ENCODE measurements around the gene PRAC2.

DNA sequence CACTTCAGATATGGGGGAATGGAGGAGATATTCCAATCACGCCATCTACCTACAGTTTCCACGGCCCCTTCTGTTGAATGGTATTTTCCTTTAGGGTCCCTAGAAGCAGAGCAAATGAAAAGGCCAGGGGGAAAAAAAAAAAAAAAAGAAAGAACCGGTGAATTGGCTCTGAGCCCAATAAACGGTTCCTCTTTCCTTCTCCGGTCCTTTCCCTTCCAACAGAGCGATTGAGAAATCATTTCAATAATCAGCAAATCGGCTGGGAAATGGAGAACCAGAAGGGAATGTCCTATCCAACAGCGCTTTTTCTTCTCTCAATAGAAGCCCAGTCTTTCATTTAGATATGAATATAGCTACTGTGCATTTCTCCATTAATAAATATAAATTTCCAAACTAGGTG, 32.4 kb downstream of the PRAC2 start:
- TF ChIP-seq ZNF660 (CRISPR knock-in tag; IDR thresholded peaks at IDR 0.05; ENCODE audit: borderline replicate concordance, low read depth) (no peak), POLR2AphosphoS5 (IDR thresholded peaks at IDR 0.05; ENCODE audit: low read depth, low read length) (no peak), CHD4 (IDR thresholded peaks at IDR 0.05; ENCODE audit: borderline replicate concordance, low read length) (no peak), CBX5 (CRISPR knock-in tag; IDR thresholded peaks at IDR 0.05; ENCODE audit: borderline replicate concordance) (no peak), TEAD3 (CRISPR knock-in tag; optimal IDR thresholded peaks at IDR 0.05; ENCODE audit: borderline replicate concordance) (no peak), MTA3 (CRISPR knock-in tag; IDR thresholded peaks at IDR 0.05) (no peak), TCF7L2 (IDR thresholded peaks at IDR 0.05; ENCODE audit: low read depth, low read length) (no peak), RAD21 (CRISPR knock-in tag; IDR thresholded peaks at IDR 0.05) (no peak), ELF1 (CRISPR knock-in tag; IDR thresholded peaks at IDR 0.05) (no peak)
- TF ChIP-seq, protein P1, sequence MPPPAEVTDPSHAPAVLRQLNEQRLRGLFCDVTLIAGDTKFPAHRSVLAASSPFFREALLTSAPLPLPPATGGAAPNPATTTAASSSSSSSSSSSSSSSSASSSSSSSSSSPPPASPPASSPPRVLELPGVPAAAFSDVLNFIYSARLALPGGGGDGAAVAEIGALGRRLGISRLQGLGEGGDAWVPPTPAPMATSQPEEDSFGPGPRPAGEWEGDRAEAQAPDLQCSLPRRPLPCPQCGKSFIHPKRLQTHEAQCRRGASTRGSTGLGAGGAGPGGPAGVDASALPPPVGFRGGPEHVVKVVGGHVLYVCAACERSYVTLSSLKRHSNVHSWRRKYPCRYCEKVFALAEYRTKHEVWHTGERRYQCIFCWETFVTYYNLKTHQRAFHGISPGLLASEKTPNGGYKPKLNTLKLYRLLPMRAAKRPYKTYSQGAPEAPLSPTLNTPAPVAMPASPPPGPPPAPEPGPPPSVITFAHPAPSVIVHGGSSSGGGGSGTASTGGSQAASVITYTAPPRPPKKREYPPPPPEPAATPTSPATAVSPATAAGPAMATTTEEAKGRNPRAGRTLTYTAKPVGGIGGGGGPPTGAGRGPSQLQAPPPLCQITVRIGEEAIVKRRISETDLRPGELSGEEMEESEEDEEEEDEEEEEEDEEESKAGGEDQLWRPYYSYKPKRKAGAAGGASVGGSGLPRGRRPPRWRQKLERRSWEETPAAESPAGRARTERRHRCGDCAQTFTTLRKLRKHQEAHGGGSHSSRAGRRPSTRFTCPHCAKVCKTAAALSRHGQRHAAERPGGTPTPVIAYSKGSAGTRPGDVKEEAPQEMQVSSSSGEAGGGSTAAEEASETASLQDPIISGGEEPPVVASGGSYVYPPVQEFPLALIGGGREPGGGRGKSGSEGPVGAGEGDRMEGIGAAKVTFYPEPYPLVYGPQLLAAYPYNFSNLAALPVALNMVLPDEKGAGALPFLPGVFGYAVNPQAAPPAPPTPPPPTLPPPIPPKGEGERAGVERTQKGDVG (CRISPR knock-in tag; IDR thresholded peaks at IDR 0.05; ENCODE audit: borderline replicate concordance): no peak
- TF ChIP-seq, protein P2, sequence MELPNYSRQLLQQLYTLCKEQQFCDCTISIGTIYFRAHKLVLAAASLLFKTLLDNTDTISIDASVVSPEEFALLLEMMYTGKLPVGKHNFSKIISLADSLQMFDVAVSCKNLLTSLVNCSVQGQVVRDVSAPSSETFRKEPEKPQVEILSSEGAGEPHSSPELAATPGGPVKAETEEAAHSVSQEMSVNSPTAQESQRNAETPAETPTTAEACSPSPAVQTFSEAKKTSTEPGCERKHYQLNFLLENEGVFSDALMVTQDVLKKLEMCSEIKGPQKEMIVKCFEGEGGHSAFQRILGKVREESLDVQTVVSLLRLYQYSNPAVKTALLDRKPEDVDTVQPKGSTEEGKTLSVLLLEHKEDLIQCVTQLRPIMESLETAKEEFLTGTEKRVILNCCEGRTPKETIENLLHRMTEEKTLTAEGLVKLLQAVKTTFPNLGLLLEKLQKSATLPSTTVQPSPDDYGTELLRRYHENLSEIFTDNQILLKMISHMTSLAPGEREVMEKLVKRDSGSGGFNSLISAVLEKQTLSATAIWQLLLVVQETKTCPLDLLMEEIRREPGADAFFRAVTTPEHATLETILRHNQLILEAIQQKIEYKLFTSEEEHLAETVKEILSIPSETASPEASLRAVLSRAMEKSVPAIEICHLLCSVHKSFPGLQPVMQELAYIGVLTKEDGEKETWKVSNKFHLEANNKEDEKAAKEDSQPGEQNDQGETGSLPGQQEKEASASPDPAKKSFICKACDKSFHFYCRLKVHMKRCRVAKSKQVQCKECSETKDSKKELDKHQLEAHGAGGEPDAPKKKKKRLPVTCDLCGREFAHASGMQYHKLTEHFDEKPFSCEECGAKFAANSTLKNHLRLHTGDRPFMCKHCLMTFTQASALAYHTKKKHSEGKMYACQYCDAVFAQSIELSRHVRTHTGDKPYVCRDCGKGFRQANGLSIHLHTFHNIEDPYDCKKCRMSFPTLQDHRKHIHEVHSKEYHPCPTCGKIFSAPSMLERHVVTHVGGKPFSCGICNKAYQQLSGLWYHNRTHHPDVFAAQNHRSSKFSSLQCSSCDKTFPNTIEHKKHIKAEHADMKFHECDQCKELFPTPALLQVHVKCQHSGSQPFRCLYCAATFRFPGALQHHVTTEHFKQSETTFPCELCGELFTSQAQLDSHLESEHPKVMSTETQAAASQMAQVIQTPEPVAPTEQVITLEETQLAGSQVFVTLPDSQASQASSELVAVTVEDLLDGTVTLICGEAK (IDR thresholded peaks at IDR 0.05): no peak
- TF ChIP-seq, protein P2 (CRISPR knock-in tag; IDR thresholded peaks at IDR 0.05): no peak

All from HepG2 (cell line).